Activated CD8-positive, alpha-beta memory T cell treated with anti-CD3 and anti-CD28 coated beads for 48 hours (primary cell): ENCODE data around the gene PAX9.

ENCODE experiments used
- DNase-seq, 3 experiments: peaks; one replicate each; pipeline ENCODE4 v3.0.0-alpha.2; 2020; ENCODE audit warnings: low read depth in 2 of 3, low spot score in 2 of 3

The PAX9 gene

DNA sequence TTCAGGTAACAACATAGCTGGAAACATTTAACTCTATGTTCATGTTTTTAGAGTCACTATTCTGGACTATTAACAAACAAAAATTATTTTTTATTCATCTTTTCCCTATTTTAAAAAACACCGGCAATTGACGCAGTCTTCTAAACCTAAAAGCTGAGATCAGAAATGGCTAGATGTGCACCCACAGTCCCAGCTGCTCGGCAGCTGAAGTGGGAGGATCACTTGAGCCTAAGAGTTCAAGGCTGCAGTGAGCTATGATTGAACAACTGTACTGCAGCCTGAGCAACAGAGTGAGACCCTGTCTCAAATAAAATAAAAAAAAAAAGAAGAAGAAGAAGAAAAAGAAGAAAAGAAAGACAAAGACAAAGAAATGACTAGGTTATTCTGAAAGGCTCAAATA is 64.5 kb downstream of the PAX9 start:
- DNase-seq: no peak
